HG03196 (cell line): ENCODE measurements around the gene MAP3K3.

ENCODE experiments used
- ATAC-seq: cut with Tn5 transposase; IDR thresholded peaks from one replicate; pipeline ENCODE4 v1.9.1; 2021; ENCODE audit not compliant: unreplicated experiment

The MAP3K3 gene

DNA sequence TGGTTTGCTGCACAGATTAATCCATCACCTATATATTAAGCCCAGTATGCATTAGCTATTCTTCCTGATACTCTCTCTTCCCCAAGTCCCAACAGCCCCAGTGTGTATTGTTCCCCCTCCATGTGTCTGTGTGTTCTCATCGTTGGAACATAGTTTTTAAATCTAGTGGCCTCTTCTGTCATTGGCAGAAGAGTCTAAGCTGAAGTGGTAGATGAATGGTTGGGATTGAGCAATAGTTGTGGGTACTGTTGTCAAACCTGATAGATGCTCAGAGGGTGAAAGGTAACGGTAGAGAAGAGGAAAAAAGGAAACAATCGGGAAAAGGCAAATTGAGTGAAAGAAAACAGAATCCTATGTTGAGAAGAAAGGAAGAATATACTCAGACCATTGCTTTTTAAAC, 29.9 kb downstream of the MAP3K3 start:
- no peak for ATAC-seq

DNA sequence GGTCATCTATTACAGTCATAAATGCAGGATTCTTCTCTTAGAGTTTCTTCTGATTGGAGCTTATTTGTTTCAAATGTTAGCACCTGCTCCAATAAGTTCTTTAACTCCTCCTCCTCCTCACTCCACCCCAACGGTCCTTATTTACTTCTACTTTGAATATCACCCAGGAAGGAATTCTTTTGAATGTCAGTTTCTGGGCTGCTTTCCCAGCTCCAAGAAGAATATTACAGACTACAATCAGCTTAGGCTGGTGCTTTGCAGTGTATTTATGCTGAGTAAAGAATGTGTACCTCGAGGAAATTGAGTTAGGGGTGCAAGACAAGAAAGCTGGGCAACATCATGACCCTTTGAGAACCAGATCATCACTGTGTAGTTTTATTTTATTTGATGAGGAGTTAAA, 30.8 kb downstream of the MAP3K3 start:
- no peak for ATAC-seq

DNA sequence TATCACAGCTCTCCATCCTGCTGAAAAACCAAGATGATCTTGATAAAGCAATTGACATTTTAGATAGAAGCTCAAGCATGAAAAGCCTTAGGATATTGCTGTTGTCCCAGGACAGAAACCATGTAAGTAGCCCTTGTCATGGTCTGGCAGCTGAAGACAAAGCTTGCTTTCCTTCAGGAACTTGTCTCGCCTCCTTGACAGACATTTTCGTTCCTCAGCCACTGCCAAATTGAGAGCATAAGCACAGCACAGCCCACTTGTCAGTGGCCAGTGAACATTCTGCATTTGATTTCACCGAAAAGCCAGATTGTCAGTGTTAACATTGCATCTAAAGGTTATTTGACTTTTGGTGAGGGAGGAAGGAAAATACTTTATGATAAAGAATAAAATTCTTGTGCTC, 35.6 kb downstream of the MAP3K3 start:
- no peak for ATAC-seq

DNA sequence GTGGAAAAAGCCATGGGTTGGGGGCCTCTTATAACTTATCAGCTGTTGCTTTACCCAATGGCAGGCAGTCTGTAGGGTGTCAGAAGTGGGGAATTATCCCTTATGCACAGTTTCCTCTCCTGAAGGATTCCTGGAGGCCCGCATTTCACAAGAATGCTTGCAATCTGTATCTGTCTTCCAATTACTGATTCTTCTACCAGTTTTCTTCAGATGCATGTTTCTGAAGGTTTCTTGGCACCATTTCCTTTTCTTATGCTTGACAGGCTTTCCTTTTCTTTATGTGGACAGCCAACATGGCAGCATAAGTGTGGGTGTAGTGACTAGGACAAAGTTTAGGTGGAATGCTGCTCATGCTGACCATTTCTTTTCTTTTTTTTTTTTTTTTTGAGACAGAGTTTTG, 36.1 kb downstream of the MAP3K3 start:
- no peak for ATAC-seq

DNA sequence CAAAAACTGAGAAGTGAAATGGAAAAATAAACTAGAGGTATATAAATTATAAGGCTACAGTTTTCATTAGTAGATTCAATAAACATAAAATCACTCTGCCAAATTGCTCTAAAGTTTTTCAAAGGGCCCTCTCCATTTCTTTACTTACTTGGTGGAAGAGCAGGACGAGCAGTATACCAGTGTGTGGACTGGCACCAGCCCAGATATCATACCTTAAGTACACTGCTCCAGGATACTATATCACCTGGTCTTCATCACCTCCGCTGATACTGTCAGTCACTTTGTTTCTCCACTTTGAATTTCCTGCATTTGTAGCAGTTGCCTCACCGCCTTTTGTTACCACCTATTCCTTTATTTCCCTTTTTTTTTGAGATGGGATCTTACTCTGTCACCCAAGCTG, 37.6 kb downstream of the MAP3K3 start:
- ATAC-seq: no peak

DNA sequence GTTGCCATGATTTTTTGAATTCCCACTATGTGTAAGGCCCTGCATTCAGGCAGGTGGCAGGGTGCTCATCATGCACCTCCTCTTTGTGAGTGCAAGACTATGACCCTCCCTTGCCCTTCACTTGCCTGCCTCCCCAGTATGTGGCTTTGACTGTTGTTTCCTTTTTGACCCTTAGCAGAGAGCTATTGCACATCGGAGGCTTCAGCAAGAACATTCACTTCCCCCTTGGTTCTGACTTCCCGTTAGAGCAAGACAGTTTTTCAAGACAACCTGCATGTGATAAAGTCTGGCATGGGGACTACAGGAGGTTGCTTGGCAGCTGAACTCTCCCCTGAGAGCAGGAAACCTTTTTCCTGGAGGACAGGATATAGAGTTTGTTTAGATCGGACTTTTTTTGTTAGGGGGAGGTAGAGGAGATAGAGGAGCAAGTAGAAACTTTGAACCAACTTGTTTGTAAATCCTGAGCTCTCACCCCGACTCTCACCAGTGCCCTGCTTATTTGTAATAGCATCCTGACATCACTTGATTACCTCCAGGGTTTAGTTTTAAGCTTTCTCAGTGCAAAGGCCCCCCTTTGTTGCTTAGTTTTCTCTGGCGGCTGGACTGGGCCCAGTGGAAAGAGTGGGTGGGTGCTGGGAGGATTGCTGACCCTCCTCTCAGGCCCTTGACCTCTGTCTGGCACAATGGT, 43.5 kb downstream of the MAP3K3 start:
- no peak for ATAC-seq

DNA sequence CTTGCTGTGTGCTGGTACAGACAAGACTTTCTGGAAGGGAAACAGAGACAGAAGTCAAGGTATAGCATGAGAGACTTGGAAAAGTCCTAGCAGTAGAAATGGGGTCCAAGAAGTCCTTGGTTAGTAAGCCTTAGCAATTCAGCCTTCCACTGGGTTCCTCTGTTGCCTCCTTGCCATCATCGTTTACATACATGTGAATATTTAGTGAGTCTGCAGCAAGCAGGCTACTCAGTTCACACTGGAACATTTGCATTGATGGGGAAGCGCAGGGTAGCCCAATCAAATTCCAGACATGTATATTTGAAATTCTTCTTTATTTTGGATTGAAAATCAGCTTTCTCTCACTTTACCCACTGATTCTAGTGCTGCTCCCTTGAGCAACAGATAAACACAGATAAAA, 50.6 kb downstream of the MAP3K3 start:
- no peak for ATAC-seq

DNA sequence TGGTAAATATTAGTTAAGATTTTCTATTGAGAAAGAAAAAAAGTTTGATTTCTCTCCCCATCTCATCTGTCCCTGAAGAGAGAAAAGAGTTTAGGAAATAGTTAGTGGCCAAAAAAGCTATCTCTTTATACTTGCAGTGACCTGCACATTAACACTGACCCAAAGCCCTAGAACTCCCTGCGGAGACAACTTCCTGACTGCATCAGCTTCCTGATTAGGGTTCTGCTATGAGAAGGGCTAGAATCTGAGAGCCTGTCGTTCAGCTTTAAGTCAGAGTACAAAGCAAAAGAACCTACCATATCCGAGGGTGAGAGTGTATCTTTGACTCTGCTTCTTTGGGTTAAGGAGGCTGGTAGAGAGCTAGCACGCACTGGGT, 53.0 kb downstream of the MAP3K3 start:
- no peak for ATAC-seq

DNA sequence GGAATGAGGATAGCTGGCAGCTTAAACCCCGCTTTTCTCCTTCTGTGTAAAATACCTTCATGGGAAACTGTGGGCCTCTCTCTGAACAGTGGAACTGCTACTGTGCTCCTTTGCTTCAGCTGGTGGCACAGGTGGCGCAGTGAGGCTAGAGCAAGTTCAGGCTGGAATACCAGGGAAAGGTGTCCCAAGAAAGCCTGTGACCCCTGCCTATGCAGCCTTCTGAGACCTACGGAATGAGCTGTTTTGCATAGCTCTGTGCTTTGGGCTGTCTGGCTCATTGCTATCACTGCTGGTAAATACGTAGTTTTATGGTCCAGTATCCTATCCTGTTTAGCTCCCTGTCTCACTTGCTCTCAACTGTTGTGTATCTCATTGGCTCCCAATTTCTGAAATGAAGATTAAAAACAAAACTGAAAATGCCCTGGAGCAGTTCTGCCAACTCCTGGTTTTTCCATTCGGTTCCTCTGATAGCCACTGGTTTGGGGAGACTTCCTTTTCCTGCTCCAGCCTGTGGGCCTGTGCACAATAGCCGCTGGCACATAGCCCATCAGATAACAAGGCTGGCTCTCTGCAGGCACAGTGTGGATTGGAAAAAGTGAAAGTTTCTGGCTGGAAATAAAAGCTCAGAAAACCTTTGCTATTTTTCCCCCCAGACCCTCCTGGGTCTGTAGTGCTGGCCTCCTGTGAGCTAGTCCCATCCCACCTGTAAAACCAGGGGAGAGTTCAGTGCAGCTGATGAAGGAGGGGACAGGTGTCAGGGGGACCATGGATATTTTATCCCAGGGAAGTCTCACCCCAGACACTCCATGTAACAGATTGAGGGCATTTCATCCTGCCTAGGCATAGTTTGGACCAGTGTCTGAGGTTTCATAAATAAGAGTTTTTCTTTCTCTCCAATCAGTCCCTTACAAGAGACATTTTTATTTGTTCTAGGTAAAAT, 53.7 kb downstream of the MAP3K3 start:
- ATAC-seq: no peak

DNA sequence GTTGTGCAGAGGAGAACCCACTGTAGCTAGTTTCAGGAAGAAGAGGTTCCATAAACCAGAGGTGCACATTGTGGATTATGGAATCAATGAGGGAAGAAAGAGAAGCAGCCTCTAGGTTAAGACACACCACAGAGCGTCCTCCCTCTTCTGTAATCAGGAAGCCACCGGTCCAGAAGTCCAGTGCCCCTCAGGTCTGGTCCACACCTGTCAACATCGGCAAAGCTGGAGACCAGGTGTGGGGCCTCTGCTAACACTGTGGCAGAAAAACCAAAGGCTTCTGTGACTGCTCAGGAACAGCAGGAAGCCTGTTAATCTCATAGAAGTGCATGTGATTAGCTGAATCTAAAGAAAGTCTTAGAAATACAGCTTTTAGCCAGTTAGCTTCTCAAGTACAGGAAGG, 54.4 kb downstream of the MAP3K3 start:
- no peak for ATAC-seq

DNA sequence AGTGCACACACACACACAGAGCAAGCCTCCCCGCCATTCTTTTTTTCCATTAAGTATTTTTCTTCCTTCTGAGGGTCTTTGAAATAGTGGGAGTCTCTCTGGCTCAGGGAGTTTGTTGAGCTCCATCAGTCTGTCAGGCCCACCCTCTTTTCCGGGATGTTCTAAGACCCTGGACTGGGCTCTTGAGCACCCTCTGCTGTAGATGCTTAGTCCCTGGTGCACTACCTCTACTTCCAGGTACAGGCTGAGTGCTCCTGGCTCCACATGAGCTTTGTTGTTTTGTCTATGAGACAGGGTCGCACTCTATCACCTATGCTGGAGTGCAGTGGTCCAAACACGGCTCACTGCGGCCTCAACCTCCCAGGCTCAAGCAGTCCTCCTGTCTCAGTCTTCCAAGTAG, 57.0 kb downstream of the MAP3K3 start:
- no peak for ATAC-seq

DNA sequence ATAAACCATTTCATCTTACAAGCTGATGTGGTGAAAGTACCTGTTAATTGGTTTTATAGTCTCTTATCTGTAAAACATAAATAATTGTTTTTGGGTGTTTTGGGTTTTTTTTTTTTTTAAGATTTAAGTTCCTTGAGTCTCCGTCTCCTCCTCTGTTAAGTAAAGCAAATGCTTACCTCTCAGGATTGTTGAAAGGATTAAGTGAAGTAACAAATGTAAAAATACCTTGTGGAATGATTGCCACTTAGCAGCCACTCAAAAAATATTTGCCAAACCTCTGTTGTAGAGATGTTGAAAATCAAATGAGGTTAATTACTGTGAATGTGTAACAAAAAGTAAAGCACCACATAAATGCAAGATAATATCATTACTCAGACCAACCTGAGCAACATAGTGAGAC, 58.5 kb downstream of the MAP3K3 start:
- no peak for ATAC-seq

DNA sequence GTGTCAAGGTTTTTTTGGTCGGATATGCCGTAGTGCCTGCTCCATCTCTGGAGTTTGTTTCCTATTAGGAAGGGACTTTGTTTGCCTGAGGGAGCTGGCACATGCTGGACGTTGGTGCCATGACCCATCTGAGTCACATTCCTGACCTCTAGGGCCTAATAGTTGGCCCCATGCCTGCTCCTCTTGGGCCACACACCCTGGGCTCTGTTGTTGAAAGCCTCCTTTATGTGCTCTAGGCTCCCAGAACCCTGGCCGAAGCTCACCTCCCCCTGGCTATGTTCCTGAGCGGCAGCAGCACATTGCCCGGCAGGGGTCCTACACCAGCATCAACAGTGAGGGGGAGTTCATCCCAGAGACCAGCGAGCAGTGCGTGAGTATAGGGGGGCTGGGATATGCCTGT, 59.3 kb downstream of the MAP3K3 start:
- no peak for ATAC-seq

DNA sequence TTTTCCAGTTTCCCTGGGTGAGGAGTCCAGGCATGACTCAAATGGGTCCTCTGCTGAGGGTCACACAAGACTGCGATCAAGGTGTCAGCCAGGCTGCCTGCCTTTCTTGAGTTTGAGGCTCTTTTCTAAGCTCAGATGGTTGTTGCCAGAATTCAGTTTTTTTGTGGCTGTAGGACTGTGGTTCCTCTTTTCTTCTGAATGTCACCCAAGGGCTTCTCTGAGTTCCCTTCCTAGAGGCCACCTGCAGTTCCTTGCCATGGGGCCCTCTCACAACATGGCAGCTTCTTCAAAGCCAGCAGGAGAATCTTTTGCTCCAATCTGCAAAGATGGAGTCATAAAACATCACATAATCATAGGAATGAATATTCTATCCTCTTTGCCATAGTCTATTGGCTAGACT, 60.2 kb downstream of the MAP3K3 start:
- ATAC-seq: no peak

DNA sequence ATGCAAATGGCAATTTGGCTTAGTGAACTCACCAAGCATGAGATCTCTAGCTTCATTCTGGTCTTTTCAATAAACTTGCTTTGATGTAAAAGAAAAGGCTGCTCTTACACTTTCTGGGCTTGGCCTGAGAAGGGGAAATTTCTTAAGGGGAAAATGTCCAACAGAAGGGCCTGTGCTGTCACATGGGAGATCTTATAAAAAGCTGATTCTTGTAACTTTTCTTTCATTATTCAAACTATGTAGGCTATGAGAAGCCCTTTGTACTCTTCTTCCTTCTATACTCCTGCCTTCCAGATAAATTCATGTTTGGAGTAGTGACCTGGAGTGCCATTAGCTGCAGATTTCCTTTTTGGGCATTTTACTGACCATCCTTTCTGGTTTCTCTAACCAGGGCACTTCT, 60.8 kb downstream of the MAP3K3 start:
- no peak for ATAC-seq

DNA sequence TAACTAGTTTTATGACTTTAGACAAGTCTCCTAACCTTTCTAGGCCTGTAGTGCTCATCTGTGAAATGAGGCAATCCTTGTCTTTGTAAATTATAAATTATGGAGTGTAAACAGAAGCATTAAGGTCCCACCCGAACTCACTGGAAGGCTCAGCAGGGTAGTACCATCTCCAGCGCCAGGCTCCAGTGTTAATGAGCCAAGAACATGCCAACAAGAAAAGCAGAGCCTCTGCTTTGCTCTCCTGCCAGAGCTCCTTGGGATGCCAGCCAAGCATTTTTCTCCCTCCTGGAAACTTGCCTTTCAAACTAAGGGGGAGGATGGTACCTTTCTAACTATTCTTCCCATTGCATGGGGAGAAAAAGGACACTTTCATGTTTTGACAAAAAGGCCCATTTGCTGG, 62.8 kb downstream of the MAP3K3 start:
- no peak for ATAC-seq

DNA sequence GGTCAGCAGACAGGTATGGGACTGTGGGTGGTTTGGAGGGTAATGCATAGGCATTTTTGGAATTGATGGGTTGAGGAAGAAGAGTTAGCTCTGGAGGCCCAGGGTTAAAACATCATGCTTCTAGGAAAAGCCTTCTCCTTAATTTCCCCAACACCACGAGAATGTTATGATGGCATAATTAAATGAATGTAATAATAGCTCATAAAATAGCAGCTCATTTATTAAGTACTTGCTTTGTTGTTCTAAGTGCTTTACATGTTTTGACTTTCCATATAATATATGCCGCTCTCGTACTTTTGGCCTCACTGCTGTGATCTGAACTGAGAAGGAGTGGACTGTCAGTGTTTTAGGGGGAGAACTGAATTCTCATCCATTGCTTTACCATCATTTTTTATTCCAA, 63.4 kb downstream of the MAP3K3 start:
- no peak for ATAC-seq

DNA sequence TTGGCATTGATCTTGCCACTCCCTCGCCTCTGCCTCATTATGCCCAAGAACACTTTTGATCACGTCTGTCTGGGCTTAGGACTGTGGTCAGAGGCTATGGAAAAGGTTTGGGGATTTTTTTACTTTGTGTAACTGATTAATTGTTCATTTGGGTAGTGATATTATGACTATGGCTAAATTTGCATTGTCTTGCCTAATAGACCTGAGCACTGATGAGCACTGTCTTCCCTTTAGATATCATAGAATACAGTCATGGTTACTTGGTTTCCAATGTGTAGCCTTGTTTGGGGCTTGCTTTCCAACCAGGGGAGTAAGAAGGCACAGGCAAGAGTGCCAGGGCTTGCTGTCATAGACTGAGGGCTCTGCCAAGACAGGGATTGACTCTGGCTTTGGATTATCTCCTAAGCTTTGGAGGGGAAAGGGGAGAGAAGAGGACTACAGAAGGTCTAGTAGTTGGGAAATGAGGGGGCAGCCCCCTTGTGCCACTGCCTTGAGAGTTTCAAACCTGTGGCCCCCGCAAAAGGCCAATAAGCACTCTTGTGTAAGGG, 64.0 kb downstream of the MAP3K3 start:
- no peak for ATAC-seq

DNA sequence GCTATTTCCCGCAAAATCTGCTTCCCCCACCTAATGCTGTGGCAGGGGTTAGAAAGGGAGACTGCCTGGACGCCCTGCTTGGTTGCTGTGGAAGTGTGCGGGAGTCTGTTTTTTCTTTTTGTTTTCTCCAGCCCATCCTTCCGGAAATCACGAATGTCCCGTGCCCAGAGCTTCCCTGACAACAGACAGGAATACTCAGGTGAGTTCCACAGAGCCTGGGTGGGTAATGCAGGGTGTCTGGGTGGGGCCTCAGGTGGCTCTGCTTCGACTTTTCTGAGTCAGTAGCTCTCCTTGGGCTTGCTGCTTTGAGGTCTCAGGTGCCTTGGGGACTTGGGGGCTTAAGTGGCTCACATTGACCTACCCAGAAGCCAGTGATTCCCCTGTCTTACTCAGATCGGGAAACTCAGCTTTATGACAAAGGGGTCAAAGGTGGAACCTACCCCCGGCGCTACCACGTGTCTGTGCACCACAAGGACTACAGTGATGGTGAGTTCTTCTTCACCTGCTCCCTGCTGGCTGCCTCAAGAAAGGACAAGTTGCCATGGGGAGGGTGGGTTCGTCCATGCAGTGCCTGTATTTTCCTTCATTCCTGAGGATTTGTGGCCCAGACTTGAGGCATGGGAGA, 66.3 kb downstream of the MAP3K3 start:
- no peak for ATAC-seq

DNA sequence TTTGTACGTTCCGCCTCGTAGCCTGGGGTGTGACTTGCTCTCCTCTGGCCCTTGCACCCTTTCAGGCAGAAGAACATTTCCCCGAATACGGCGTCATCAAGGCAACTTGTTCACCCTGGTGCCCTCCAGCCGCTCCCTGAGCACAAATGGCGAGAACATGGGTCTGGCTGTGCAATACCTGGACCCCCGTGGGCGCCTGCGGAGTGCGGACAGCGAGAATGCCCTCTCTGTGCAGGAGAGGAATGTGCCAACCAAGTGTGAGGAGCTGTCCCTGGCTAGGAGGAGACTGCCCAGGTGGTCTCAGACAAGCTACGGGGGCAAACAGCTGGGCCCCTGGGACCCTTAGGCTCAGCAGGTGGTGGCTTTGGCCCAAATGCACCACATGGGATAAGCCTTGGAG, 67.3 kb downstream of the MAP3K3 start:
- ATAC-seq: no peak

DNA sequence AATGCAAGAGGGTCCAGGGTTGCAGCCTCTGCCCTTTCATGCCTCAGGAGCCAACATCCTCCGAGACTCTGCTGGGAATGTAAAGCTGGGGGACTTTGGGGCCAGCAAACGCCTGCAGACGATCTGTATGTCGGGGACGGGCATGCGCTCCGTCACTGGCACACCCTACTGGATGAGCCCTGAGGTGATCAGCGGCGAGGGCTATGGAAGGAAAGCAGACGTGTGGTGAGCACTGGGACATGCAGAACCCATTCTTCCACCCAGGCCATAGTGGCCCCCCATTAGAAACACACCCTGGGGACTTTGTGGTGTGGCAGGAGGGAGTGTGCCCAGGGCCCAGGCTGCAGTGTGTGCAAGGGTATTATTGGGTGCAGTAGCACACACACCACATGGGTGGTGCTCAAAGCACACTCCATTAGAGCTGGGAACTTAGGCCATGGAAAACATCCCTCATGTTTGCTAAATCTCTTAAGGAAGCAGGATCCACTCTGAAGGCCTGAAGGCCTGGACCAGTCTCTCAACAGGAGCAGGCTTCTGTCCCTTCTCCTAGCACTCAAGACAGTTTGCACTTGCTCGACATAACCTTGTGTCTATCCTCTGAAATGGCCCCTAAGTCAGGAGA, 70.1 kb downstream of the MAP3K3 start:
- ATAC-seq: no peak
